Keratinocyte (primary cell): ENCODE data around the gene CDYL. TPM values are rescaled to one million over a fixed set of nuclear protein-coding genes. Genes with fewer than 3 reads are reported as not detected.

Experiments
- DNase-seq: peaks from one replicate; pipeline ENCODE4 v3.0.0-alpha.2; 2011; ENCODE audit warnings: low read depth, missing footprints, low spot score
- FAIRE-seq: peaks from 2 replicates; lab custom pipeline; 2011; peaks lifted over from hg19 to GRCh38; lab: Jason Lieb, UNC
- H2AFZ ChIP-seq: 2 replicates; pipeline ENCODE4 v1.6.0; 2012; ENCODE audit warnings: low read length, control low read depth, inconsistent platforms; ENCODE audit not compliant: control insufficient read depth
- H3K27ac ChIP-seq: 2 replicates; pipeline ENCODE4 v1.5.1; 2011; ENCODE audit warnings: low read length; ENCODE audit not compliant: control insufficient read depth, insufficient read depth
- H3K27me3 ChIP-seq: 3 replicates; pipeline ENCODE4 v1.6.0; 2011; ENCODE audit warnings: low read length; ENCODE audit not compliant: control insufficient read depth, insufficient read depth; ENCODE audit errors: extremely low read depth
- H3K36me3 ChIP-seq, 2 experiments: 2 replicates in 1 of 2; 3 replicates in 1 of 2; pipeline ENCODE4 v1.5.1; 2011; ENCODE audit warnings: low read length in 2 of 2, mild to moderate bottlenecking in 1 of 2; ENCODE audit not compliant: control insufficient read depth in 2 of 2, insufficient read depth in 2 of 2; ENCODE audit errors: extremely low read depth in 1 of 2
- H3K4me1 ChIP-seq: 3 replicates; pipeline ENCODE4 v1.5.1; 2011; ENCODE audit warnings: low read length; ENCODE audit not compliant: control insufficient read depth, insufficient read depth; ENCODE audit errors: extremely low read depth
- H3K4me2 ChIP-seq: 3 replicates; pipeline ENCODE4 v1.6.0; 2011; ENCODE audit warnings: low read depth, low read length; ENCODE audit not compliant: control insufficient read depth, insufficient read depth; ENCODE audit errors: extremely low read depth
- H3K4me3 ChIP-seq, 3 experiments: fragments of 200-600 bp in 1 of 3; sonication (generic) in 1 of 3; 2 replicates in 2 of 3; 3 replicates in 1 of 3; pipeline ENCODE4 v1.5.1; 2011 to 2016; ENCODE audit warnings: low read length in 3 of 3, mild to moderate bottlenecking in 3 of 3, control low read depth in 2 of 3, inconsistent platforms in 1 of 3, low read depth in 1 of 3, mixed read lengths in 1 of 3, mixed run types in 1 of 3, moderate library complexity in 1 of 3; ENCODE audit not compliant: control insufficient read depth in 2 of 3, insufficient read depth in 2 of 3; ENCODE audit errors: extremely low read depth in 1 of 3
- H3K79me2 ChIP-seq: 2 replicates; pipeline ENCODE4 v1.6.0; 2012; ENCODE audit warnings: low read length; ENCODE audit not compliant: control insufficient read depth, insufficient read depth
- H3K9ac ChIP-seq: 3 replicates; pipeline ENCODE4 v1.6.0; 2011; ENCODE audit warnings: low read length; ENCODE audit not compliant: control insufficient read depth, insufficient read depth; ENCODE audit errors: extremely low read depth
- H3K9me1 ChIP-seq: 3 replicates; pipeline ENCODE4 v1.6.0; 2011; ENCODE audit warnings: low read length; ENCODE audit not compliant: control insufficient read depth, insufficient read depth; ENCODE audit errors: extremely low read depth
- H3K9me3 ChIP-seq: 2 replicates; pipeline ENCODE4 v1.5.1; 2012; ENCODE audit warnings: low read depth, low read length; ENCODE audit not compliant: control insufficient read depth
- H4K20me1 ChIP-seq: 3 replicates; pipeline ENCODE4 v1.6.0; 2011; ENCODE audit warnings: low read length; ENCODE audit not compliant: control insufficient read depth, insufficient read depth; ENCODE audit errors: extremely low read depth
- CTCF ChIP-seq, 3 experiments: IDR thresholded peaks in 1 of 3; conservative IDR thresholded peaks in 1 of 3; optimal IDR thresholded peaks in 1 of 3; 2 replicates in 2 of 3; 3 replicates in 1 of 3; pipeline versions ENCODE3 to v1.5.1; 2011; ENCODE audit warnings: low read length in 3 of 3, mild to moderate bottlenecking in 3 of 3, moderate library complexity in 2 of 3, control low read depth in 1 of 3, inconsistent platforms in 1 of 3; ENCODE audit not compliant: insufficient read depth in 2 of 3; ENCODE audit errors: extremely low read depth in 1 of 3
- EZH2 ChIP-seq: IDR thresholded peaks from one replicate; pipeline ENCODE4 v1.6.1; 2012; ENCODE audit warnings: inconsistent platforms, mild to moderate bottlenecking, low read length, moderate library complexity
- dilution Hi-C: fragments of 300-500 bp; cut with MboI; formaldehyde crosslinking; loops from one replicate; pipeline ENCODE4 v1.7.0; 2020; ENCODE audit warnings: low sequenced_read_pairs; ENCODE audit not compliant: extremely low pct_ligation_motif_present
- polyA plus RNA-seq, 5 experiments: library from polyadenylated mRNA; depleted of rRNA in 3 of 5; stranded (reverse) in 3 of 5; stranded (forward) in 1 of 5; unstranded in 1 of 5; fragments of >200 nt; gene quantifications; 1 replicate in 1 of 5; 2 replicates in 3 of 5; 3 replicates in 1 of 5; pipeline versions ENCODE4 v1.2.1 to v1.2.3, GENCODE V29; 2011 to 2012; ENCODE audit warnings: missing spikeins in 2 of 5, low read depth in 1 of 5, low replicate concordance in 1 of 5

Gene CDYL
- polyA plus RNA-seq, 1 donor (not counting 4 experiments of a cell fraction or from before 2014, with no cell fraction given), result 48.0 TPM

DNA sequence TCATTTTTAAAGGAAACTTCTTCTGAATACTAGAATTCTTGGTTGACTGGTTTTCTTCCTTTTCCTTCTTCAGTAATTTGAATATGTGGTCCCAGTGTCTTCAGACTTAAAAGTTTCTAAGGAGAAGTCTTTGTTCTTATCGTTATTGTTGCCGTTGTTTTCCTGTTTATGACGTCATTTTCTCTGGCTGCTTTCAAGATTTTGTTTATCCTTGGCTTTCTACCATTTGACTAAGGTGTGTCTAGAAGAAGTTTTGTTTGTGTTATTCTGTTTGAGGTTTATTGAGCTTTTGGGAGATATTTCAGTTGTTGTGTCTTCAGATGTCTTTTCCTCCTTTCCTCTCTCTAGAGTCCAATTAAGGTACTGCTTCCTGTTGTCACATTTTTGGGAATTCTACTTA, 24.5 kb downstream of the CDYL start:
- Histone ChIP-seq H3K9me1 (peaks cover 9% of the 10 kb centered on the region), H3K4me2 (no peak overlapping the region), H3K27ac (no peak overlapping the region), H4K20me1 (peaks cover 35% of the 10 kb centered on the region), H3K4me1 (peaks cover 22% of the 10 kb centered on the region), H3K9me3 (no peaks in the 10 kb centered on the region), H3K9ac (no peak overlapping the region), H3K27me3 (no peaks in the 10 kb centered on the region), H3K79me2 (peaks cover 98% of the 10 kb centered on the region), H2AFZ (no peak overlapping the region), H3K4me3 (no peak overlapping the region), H3K36me3 (no peaks in the 10 kb centered on the region)
- dilution Hi-C loops, result no loop called here
- TF ChIP-seq EZH2 (no peak), CTCF (optimal IDR thresholded peaks at IDR 0.05 in 1 of 3, IDR thresholded peaks at IDR 0.05 in 1 of 3, conservative IDR thresholded peaks at IDR 0.05 in 1 of 3; ENCODE audit: extremely low read depth in 1 of 3, insufficient read depth in 2 of 3, low read length in 3 of 3) (no peak)
- FAIRE-seq (no peak), DNase-seq (no peak)

DNA sequence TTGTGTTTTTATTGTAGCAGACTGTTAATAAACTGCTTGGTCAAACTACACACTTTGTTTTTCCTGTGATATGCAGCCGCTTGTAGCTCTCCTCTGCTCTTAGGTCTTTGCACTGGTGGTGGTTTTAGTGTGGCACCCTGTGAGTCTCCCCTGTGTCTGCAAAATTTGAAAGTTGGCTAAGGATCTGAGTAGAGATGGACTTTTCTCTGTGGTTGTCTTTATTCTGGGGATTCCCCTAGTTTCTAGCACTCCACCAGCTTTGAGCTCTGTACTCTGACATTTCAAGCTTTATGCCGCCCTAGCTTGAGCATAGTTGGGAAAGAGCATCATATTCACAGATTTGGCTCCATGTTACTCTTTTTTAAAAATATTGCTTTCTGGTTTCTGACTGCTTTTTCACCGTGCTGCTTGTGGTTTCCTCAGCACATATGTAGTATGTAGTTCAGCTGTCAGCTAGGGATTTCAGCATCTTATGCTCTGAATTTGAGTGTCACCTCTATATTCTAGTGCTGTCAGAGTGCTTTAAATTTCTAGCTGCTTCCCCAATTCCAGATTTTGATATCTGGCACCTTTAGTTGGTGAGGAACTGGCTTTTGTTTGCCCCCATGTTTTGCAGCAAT, 25.4 kb downstream of the CDYL start:
- H4K20me1 ChIP-seq, result peaks cover 42% of the 10 kb centered on the region
- DNase-seq (no peak), FAIRE-seq (no peak)
- H2AFZ ChIP-seq, result no peak overlapping the region
- H3K4me1 ChIP-seq, result peaks cover 30% of the 10 kb centered on the region
- no peaks in the 10 kb centered on the region for H3K36me3 ChIP-seq
- dilution Hi-C loops, result no loop called here
- no peak overlapping the region for H3K9ac ChIP-seq
- H3K4me2 ChIP-seq, result no peak overlapping the region
- H3K79me2 ChIP-seq, result peaks cover 98% of the 10 kb centered on the region
- H3K27me3 ChIP-seq, result no peaks in the 10 kb centered on the region
- H3K4me3 ChIP-seq, result no peak overlapping the region
- H3K9me3 ChIP-seq, result no peaks in the 10 kb centered on the region
- peaks cover 9% of the 10 kb centered on the region for H3K9me1 ChIP-seq
- no peak overlapping the region for H3K27ac ChIP-seq
- TF ChIP-seq CTCF (optimal IDR thresholded peaks at IDR 0.05 in 1 of 3, IDR thresholded peaks at IDR 0.05 in 1 of 3, conservative IDR thresholded peaks at IDR 0.05 in 1 of 3; ENCODE audit: extremely low read depth in 1 of 3, insufficient read depth in 2 of 3, low read length in 3 of 3) (no peak), EZH2 (no peak)
